GM21529 (cell line): ENCODE results near the gene VRTN.
"Not testable (repeated sequence)": the region's sequence is repeated elsewhere in the genome, so short reads cannot be mapped to it uniquely, and the experiment has no call there.

Experiments
- ATAC-seq: cut with Tn5 transposase; IDR thresholded peaks from one replicate; pipeline ENCODE4 v1.9.1; 2021; ENCODE audit not compliant: unreplicated experiment

Gene VRTN

DNA sequence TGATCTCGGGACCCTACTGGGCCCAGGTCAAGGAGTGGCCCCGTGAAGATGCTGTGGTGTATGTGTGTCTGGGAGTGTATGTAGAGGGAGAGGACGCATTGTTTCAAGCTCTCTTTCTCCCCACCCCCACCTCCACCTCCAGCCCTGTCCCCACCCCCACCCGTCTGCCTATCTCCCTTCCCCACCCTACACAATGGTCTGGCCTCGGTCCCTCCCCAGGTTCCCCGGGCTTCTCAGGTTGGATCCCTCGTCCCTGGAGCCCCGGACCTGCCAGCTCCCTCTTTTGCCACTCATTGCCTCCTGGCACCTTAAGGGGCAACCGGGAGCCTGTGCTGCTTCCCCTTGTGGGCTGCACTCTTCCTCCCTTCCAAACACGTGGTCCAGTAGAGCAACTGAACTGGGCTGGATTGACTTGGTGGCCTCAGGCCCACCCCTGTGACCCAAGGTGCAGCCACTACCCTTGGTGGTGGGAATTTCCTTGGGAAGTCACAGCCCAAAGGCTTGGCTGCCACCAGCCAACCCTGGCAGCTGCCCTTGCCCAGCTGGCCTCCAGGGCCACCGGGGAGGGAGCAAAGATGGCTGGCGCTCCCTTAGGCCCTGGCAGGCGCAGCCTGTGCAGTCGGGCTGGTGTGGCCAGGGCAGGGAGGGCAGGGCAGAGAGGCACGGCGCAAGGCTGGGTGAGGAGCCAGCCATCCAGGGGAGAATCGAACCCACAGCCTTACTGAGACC lies 628 bp downstream of the VRTN start:
- no peak for ATAC-seq

GRCh38 chr14:74349757-74350156 lies 1.5 kb downstream of the VRTN start:
- no peak for ATAC-seq

DNA sequence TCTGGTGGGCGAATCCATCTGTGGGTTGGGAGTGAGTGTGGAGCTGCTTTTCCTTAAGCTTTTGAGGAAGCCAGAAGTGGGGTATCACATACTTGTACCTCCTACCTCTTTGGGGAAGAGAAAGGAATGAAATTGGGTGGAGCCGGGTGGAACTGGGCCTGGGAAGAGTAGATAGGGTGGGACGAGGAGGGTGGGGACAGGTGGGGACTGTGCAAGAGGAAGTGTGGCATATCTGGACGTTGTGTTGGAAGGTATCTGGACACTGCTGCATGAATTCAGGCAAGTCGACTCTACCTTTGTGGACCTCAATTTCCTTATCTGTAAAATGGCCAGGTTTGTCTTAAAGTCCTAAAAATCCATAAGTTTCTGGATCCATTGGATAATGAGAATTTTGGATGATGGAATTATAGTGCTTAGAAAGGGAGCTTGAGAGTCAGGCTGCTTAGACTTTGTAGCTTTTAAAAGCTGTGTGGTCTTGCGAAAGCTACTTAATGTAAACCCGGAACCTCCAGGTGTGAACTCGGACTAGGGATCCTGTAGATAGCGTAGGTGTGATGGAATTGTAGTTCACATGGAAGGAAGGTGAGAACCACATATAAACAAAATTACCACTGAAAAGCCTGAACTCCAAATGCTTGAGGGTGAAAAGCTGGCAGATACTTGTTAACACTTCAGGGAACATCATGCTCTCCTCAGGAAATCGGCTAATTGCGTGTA lies 2.1 kb downstream of the VRTN start:
- ATAC-seq: no peak

DNA sequence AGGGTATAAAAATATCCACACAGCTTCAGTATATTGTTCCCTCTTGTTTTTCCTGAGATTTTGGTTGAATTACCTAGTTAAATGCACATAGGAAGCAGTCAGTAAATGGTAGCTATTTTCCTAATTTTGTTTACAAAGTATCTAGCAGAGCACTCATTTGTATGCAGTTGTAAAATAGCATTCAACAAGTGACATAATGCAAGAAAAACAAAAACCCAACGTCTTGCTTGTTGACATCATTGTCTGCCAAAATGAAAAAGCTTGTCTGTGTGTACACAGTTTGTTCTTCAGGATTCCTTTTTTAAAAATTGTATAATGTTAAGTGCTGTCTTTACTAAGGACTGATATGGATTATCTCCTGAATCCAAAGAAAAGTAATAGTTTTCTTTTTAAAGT lies 2.7 kb downstream of the VRTN start:
- no peak for ATAC-seq

- ATAC-seq: no peak
Measured at GRCh38 chr14:74356892-74357575, 8.8 kb downstream of the VRTN start.

- ATAC-seq: no peak
Measured at GRCh38 chr14:74357585-74357984, 9.3 kb downstream of the VRTN start.

DNA sequence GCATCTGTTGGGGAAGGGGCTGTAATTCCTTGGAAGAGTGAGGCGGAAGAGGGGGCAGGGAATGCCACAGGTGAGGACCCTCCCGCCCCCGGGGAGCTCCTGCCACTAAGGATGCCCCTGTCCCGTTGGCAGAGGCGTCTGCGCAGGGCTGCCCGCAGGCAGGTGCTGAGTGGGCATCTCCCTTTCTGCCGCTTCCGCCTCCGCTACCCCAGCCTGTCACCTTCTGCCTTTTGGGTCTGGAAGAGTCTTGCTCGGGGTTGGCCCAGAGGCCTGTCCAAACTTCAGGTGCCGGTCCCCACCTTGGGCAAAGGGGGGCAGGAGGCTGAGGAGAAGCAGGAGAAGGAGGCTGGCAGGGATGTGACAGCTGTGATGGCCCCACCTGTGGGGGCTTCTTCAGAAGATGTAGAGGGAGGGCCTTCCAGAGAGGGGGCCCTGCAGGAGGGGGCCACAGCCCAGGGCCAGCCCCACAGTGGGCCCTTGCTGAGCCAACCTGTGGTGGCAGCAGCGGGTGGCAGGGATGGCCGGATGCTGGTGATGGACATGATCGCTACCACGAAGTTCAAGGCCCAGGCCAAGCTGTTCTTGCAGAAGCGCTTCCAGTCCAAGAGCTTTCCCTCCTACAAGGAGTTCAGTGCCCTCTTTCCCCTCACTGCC lies 10.0 kb downstream of the VRTN start:
- no peak for ATAC-seq

DNA sequence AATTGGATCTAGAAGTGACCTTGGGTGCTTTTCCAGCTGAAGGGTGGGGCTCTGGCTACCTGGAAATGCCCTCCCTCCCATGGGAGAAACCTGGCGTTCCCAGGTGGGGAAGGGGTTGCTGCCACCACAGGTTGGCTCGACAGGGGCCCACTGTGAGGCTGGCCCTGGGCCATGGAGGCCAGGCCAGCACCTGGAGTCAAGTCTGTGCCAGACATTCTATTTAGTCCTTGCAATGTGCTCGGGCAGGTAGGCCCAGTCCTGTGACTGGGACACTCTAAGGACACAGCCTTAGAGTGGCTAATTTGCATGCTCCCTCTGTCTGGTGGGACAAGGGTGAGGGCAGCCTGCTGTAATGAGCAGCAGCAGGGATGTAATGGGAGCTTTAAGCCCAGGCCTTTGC lies 11.9 kb downstream of the VRTN start:
- ATAC-seq: no peak

- no peak for ATAC-seq
Measured at GRCh38 chr14:74362361-74362915, 14.2 kb downstream of the VRTN start.

DNA sequence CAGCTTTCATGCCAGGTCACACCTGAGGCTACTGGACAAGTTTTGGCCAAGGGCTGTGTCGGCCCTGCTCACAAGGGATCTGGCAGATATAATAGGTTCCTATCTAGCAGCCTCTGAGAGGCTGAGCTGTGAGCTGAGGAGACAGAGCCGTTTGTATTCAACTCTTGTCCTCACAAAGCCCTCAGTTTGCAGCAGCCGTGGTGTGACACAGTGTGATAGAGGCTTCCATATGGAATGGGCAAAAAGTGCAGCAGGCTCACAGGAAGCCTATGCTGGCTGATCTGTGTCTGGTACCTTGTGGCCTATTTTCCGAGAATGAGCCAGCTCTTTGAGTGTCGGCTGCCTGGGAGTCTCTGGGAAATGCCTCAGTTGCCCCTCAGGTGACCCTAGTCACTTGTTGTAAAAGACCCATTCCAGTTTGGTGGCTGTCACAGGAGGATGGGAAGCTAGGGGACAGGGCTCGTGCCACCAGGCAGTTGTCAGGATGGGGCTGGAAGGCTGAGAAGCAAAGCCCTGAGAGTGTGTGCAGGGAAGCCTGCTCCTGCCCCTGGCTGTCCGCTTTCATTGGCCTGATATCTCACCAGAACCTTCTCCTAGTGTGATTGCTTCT lies 16.1 kb downstream of the VRTN start:
- ATAC-seq: no peak

DNA sequence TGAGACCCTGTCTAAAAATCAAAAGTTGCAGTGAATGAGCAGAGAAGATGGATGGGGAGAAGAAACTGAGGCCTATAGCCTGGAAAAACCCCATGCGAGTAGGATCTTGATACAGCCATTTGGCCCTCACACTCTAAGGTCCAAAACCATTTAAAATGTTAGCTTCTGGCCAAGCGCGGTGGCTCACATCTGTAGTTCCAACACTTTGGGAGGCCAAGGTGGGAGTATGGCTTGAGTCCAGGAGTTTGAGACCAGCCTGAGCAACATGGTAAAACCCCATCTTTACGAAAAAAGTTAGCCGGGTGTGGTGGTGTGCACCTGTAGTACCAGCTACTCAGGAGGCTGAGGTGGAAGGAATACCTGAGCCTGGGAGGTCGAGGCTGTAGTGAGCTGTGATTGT lies 19.8 kb downstream of the VRTN start:
- ATAC-seq: no peak

DNA sequence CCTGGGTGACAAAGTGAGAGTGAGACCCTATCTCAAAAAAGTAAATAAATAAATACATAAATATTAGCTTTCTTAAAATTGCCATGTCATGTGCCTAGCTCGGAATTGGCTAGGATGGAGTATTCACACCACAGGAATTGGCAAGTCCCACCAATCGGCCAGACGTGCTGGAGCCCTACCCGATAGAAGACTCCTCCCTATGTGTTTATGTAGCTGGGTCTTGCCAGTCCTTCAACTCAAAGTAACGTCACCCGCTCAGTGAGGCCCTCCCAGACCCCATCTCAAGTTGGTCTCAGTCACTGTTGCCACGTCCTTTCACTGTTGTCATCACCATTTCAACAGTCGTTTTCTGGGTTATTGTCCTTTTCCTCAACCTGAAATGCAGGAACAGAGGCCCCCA lies 20.2 kb downstream of the VRTN start:
- no peak for ATAC-seq

DNA sequence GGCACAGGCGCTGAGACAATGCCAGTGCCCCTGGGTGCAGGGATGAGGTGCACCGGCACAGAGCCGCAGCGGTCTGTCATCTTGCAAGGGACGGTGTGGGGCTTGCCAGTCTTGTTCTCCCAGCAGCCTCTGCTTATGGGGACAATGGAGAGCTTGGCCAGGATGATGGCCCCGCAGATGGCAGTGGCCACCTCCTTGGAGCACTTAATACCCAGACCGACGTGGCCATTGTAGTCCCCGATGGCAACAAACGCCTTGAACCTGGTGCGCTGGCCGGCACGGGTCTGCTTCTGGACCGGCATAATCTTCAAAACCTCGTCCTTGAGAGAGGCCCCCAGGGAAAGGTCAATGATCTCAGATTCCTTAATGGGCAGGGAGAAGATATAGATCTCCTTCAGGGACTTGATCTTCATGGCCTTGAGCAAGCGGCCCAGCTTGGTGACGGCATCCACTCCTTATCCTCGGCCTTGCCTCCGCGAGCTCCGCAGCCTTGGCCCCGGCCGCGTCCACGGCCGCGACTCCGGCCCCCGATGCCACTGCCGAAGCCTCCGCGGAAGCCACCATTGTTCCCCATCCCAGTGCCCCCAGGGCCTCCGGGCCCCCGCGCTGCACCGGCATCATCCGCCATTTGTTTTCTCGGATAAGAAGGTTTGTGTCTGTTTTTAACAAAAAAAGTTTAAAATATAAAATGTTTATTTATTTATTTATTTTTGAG lies 29.9 kb downstream of the VRTN start:
- no peak for ATAC-seq

GRCh38 chr14:74380172-74380571 lies 31.9 kb downstream of the VRTN start:
- no peak for ATAC-seq

- no peak for ATAC-seq
Measured at GRCh38 chr14:74380845-74381244, 32.6 kb downstream of the VRTN start.

DNA sequence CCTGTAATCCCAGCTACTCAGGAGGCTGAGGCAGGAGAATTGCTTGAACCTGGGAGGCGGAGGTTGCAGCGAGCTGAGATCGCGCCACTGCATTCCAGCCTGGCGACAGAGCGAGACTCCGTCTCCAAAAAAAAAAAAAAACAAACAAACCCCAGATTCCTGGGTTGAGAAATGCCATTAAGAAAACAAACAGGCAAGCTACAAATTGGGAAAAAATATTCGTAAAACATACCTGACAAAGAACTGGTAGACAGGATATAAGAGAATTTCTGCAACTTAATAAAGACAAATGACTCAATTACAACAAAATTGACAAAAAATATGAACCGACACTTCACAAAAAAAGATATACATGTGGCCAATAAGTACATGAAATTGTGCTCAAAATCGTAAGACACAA lies 33.3 kb downstream of the VRTN start:
- ATAC-seq: not testable (repeated sequence)

GRCh38 chr14:74382231-74382630 lies 34.0 kb downstream of the VRTN start:
- no peak for ATAC-seq

GRCh38 chr14:74389980-74390379 lies 41.7 kb downstream of the VRTN start:
- no peak for ATAC-seq

DNA sequence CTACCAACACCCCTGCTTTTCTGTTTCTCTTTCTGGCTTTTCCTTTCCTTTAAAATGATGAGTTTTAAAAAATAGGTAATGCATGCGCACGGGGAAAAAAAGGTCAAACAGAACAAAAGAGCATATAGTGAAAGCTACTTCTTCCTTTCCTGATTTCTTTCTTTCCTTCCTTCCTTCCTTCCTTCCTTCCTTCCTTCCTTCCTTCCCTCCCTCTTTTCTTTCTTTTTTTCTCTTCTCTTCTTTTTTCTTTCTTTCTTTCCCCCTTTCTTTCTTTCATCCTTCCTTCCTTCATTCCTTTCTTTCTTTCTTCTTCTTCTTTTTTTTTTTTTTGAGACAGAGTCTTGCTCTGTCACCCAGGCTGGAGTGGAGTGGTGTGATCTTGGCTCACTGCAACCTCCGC lies 42.2 kb downstream of the VRTN start:
- not testable (repeated sequence) for ATAC-seq

DNA sequence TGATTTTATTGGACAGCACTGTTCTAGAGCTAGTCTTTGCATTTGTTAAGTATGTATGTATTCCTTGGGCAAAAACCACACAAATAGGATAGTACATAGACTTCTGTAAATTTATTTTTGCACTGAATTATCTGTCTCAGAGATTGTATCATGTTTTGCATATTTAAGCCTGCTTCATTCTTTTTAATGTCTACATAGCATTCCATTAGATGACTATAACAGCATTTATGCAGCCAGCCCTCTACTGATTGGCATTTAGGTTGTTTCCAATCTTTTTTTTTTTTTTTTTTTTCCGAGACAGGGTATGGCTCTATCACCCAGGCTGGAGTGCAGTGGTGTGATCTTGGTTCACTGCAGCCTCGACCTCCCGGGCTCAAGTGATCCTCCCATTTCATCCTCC lies 43.2 kb downstream of the VRTN start:
- ATAC-seq: no peak
